Hepatocyte (in vitro differentiated cells): ENCODE measurements around the gene CTBP2.

Experiments used
- EZH2 ChIP-seq: fragments of 200-600 bp; sonication (generic); IDR thresholded peaks from 2 replicates; pipeline ENCODE4 v1.6.1; 2016; ENCODE audit warnings: antibody characterized with exemption, mild to moderate bottlenecking, borderline replicate concordance
- EZH2phosphoT487 ChIP-seq: fragments of 200-600 bp; sonication (generic); IDR thresholded peaks from one replicate; pipeline ENCODE4 v1.6.1; 2018; ENCODE audit warnings: antibody characterized with exemption, mild to moderate bottlenecking, low read depth, moderate library complexity; ENCODE audit not compliant: unreplicated experiment, severe bottlenecking
- TF ChIP-seq, protein P1 (sequence below): fragments of 200-600 bp; sonication (generic); IDR thresholded peaks from 2 replicates; pipeline ENCODE4 v1.5.1; 2016; ENCODE audit warnings: antibody characterized with exemption, mild to moderate bottlenecking; ENCODE audit not compliant: poor library complexity

DNA sequence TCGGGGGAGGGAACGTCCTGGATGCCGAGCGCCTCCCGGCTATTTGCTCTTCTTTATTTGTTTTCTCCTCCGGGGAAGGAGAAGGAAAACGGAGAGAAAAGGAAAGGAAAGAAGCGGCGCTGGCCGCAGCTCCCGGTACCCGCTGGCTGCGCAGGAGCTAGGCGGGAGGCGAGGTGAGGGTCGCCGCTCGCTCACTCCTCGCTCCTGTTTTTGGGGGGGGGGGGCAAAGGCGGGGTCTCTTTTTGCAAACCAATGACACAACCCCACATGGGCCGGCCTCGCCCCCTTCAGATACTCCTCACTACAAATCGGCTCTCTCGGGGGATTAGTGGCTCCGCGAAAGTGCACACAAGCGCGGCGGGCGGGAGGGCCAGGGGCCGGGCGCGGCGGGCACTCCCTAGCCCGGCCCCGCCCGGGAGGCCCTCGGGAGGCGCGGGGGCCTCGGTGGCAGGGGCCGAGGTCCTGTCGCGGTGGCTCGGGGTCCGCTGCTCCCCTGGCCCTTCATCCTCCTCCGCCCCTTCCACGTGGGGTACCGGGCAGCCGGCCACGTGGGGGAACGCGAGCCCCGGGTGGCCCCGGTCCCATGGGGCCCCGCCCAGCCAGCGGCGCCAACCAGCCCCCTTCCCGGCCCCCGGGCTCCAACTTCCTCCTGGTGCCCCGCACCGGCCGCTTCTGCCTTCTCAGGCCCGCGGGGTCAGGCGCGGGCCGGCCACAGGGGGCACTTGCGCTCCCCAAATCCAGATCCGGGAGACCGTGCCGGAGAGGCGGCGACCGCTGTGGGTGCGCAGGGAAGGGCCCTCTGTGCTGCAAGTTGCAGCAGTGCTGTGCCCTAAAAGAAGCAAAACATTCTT lies 718 bp upstream of the CTBP2 start:
- TF ChIP-seq, protein P1, sequence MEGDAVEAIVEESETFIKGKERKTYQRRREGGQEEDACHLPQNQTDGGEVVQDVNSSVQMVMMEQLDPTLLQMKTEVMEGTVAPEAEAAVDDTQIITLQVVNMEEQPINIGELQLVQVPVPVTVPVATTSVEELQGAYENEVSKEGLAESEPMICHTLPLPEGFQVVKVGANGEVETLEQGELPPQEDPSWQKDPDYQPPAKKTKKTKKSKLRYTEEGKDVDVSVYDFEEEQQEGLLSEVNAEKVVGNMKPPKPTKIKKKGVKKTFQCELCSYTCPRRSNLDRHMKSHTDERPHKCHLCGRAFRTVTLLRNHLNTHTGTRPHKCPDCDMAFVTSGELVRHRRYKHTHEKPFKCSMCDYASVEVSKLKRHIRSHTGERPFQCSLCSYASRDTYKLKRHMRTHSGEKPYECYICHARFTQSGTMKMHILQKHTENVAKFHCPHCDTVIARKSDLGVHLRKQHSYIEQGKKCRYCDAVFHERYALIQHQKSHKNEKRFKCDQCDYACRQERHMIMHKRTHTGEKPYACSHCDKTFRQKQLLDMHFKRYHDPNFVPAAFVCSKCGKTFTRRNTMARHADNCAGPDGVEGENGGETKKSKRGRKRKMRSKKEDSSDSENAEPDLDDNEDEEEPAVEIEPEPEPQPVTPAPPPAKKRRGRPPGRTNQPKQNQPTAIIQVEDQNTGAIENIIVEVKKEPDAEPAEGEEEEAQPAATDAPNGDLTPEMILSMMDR, result peak; percentile 54
- TF ChIP-seq EZH2 (no peak), EZH2phosphoT487 (no peak)
